ENCODE results near the gene SELENOT.

Gene SELENOT

DNA sequence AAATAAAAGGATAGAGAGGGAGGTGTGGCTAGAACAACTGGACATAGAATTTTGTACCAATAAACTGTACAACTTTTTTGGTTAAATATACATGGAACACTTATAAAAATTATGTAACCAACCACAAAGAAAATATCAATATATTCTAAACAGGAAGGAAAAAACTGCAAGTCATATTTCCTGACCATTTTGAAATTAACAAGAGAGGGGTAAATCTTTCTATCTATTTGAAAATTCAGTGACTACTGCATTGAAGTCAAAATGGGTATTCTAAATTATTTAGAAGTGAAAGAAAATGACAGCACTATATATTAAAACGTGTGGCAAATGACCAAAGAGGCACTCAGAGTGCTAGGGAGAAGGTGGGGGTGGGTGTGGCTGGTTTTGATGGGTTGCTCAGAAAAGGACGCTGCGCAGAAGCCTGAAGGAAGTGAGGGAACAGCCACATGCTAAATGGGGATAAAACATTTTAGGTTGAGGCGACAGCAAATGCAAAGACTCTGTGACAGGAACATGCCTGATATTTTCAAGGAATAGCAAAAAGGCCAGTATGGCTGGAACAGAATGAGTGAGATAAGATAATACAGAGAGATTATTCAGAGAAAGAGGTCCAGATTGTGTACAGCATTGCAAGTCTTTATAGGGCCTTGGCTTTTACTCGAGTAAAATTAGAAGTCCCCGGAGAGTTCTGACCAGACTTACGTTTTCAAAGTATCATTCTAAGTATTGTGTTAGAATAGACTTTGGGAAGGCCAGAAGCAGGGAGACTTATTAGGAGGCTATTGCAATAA is 59.5 kb downstream of the SELENOT start:
- no peak for DNase-seq (ENCODE audit: low spot score)

DNA sequence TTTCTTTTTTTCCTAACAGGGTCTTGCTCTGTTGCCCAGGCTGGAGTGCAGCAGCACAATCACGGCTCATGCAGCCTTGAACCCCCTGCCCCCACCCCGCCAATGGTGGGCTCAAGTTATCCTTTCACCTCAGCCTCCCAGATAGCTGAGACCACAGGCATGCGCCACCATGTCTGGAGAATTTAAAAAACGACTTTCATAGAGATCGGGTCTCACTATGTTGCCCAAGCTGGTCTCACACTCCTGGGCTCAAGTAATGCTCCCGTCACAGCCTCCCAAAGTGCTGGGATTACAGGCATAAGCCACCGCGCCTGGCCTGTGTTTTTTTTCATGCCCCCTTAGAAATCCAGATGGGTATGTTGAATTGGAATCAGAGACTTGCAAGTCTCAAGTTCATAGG is 60.3 kb downstream of the SELENOT start:
- DNase-seq (ENCODE audit: low spot score), result no peak

DNA sequence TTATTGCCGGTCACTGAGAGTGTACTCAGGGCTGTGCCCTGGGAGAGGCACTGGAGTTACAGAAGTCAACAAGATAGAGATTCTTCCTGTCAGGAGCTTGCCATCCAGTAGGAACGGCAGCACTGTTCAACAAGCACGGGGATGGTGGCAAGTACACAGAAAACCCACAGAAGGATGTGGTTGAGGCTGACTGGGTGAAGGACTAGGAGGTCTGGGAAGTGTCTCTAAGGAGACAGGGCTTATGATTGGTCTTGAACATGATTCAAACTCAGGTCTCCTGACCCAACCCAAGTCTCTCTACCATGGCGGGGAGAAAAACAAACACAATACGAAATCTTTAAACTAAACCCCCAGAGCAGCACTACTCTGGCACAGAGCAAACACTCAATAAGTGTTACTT is 63.0 kb downstream of the SELENOT start:
- DNase-seq (ENCODE audit: low spot score), result no peak

DNA sequence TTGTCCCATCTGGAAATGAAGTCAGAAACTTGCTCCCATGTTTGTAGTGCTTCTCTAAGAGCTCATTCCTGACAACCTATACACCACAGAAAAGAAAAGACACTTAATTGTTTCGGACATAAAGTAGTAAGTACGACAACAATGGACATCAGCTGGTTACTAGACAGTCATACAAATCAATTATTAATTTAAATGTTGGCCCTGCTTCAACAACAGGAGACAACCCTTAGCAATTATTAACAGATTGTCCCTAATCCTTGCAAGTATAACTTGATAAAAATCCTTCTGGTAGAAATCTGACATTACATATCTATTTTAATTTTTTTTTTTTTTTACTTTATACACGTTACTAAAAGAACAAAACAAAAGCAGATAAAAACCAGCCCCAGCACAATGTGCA is 70.8 kb downstream of the SELENOT start:
- no peak for DNase-seq (ENCODE audit: low spot score)

DNA sequence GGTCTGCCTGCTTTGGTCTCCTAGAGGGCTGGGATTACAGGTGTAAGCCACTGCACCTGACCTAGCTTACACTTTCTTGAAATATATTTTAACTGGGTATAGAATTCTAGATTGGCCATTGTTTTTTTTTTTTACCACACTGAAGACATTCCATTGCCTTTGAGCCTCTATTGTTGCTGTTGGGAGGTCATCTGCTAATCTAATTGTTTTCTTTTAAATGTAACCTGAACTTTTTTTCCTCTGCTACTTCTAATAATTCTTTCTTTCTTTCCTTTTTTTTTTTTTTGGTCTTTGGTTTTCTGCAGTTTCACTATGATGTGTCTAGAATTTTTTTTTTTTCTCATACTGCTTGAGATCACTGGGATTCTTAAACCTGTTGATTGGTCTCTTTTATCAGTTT is 72.5 kb downstream of the SELENOT start:
- DNase-seq (ENCODE audit: low spot score), result no peak
